HG03095 (cell line): ENCODE data around the gene RNASEL.
"Not testable (repeated sequence)": the region's sequence is repeated elsewhere in the genome, so short reads cannot be mapped to it uniquely, and the experiment has no call there.

Experiments
- ATAC-seq: cut with Tn5 transposase; IDR thresholded peaks from one replicate; pipeline ENCODE4 v1.9.1; 2021; ENCODE audit warnings: moderate library complexity; ENCODE audit not compliant: unreplicated experiment

RNASEL gene

GRCh38 chr1:182588500-182589396 is at the start of gene RNASEL:
TSS of gene RNASEL (minus strand) at chr1:182589256. CDS start at chr1:182586806, 2,450 bp downstream.
- peak; percentile 86 for ATAC-seq

GRCh38 chr1:182637769-182638168 is 48.7 kb upstream of the RNASEL start:
- no peak for ATAC-seq

GRCh38 chr1:182635871-182636270 is 46.8 kb upstream of the RNASEL start:
- no peak for ATAC-seq

GRCh38 chr1:182634306-182635072 is 45.4 kb upstream of the RNASEL start:
- ATAC-seq: no peak

- no peak for ATAC-seq
These were observed 44.7 kb upstream of the RNASEL start for GRCh38 chr1:182633657-182634281.

GRCh38 chr1:182633031-182633430 is 44.0 kb upstream of the RNASEL start:
- no peak for ATAC-seq

GRCh38 chr1:182632441-182632857 is 43.4 kb upstream of the RNASEL start:
- not testable (repeated sequence) for ATAC-seq

- ATAC-seq: no peak
These were observed 42.9 kb upstream of the RNASEL start for GRCh38 chr1:182631954-182632353.

- ATAC-seq: no peak
These were observed 42.1 kb upstream of the RNASEL start for GRCh38 chr1:182631053-182631677.

- ATAC-seq: no peak
These were observed 41.5 kb upstream of the RNASEL start for GRCh38 chr1:182630586-182630985.

GRCh38 chr1:182629499-182630096 is 40.5 kb upstream of the RNASEL start:
- ATAC-seq: peak; percentile 44

- no peak for ATAC-seq
These were observed 40.0 kb upstream of the RNASEL start for GRCh38 chr1:182629080-182629479.

GRCh38 chr1:182628657-182629056 is 39.6 kb upstream of the RNASEL start:
- ATAC-seq: no peak

GRCh38 chr1:182627622-182628021 is 38.6 kb upstream of the RNASEL start:
- ATAC-seq: no peak

- no peak for ATAC-seq
These were observed 37.5 kb upstream of the RNASEL start for GRCh38 chr1:182626527-182626926.

GRCh38 chr1:182625719-182626504 is 36.9 kb upstream of the RNASEL start:
- no peak for ATAC-seq

GRCh38 chr1:182625024-182625423 is 36.0 kb upstream of the RNASEL start:
- ATAC-seq: no peak

- no peak for ATAC-seq
These were observed 35.5 kb upstream of the RNASEL start for GRCh38 chr1:182624577-182624976.

GRCh38 chr1:182622901-182623528 is 34.0 kb upstream of the RNASEL start:
- ATAC-seq: peak; percentile 74
